Activated naive CD8-positive, alpha-beta T cell treated with anti-CD3 and anti-CD28 coated beads, Interleukin-2, amount 50 U/mL, for 24 hours (primary cell): ENCODE data around the gene OR10H4.
"Not testable (repeated sequence)": the region's sequence is repeated elsewhere in the genome, so short reads cannot be mapped to it uniquely, and the experiment has no call there.

ENCODE experiments used
- ATAC-seq: fragments of 150-1000 bp; cut with Tn5 transposase; one replicate; pipeline ENCODE4 v1.10.0; 2021
- DNase-seq: peaks from one replicate; pipeline ENCODE4 v3.0.0; 2021
- H3K27ac Mint-ChIP-seq: one replicate; pipeline ENCODE4 v1.8.0; 2021; ENCODE audit warnings: mild to moderate bottlenecking, mixed read lengths
- H3K27me3 Mint-ChIP-seq: one replicate; pipeline ENCODE4 v1.8.0; 2021; ENCODE audit warnings: mixed read lengths
- H3K36me3 Mint-ChIP-seq: one replicate; pipeline ENCODE4 v1.8.0; 2021; ENCODE audit warnings: low read depth, mixed read lengths
- H3K4me1 Mint-ChIP-seq: one replicate; pipeline ENCODE4 v1.8.0; 2021; ENCODE audit warnings: mixed read lengths
- H3K4me3 Mint-ChIP-seq: one replicate; pipeline ENCODE4 v1.8.0; 2021; ENCODE audit warnings: mild to moderate bottlenecking, moderate library complexity, mixed read lengths
- H3K9me3 Mint-ChIP-seq: one replicate; pipeline ENCODE4 v1.8.0; 2021; ENCODE audit warnings: mixed read lengths

Gene OR10H4

DNA sequence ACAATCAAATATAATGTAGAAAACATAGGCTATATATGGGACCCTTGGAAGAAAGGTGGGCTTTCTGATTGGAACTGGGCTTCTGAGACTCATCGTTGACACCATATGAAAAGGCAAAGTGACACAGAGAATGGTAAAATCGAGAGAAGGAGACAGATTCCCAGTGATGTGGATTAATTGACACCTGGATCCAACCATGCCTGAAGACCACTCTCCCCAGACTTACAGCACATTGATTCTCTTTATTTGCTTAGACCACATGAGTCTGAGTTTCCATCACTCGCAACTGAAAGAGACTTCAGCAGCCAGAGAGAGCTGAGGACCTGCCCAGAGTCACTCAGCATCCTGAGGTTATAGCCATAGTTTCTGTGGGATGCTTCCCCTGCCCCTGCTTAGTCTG is 20.5 kb upstream of the OR10H4 start:
- ATAC-seq: no peak
- Mint-ChIP-seq H3K36me3 (peaks cover 3% of the 10 kb centered on the region), H3K9me3 (no peaks in the 10 kb centered on the region), H3K4me1 (no peaks in the 10 kb centered on the region), H3K27ac (no peak overlapping the region), H3K4me3 (no peak overlapping the region), H3K27me3 (peaks cover 13% of the 10 kb centered on the region)
- no peak for DNase-seq

- H3K4me3 Mint-ChIP-seq, H3K9me3 Mint-ChIP-seq: not testable (repeated sequence)
These were observed 15.0 kb upstream of the OR10H4 start for GRCh38 chr19:15933761-15934331.

DNA sequence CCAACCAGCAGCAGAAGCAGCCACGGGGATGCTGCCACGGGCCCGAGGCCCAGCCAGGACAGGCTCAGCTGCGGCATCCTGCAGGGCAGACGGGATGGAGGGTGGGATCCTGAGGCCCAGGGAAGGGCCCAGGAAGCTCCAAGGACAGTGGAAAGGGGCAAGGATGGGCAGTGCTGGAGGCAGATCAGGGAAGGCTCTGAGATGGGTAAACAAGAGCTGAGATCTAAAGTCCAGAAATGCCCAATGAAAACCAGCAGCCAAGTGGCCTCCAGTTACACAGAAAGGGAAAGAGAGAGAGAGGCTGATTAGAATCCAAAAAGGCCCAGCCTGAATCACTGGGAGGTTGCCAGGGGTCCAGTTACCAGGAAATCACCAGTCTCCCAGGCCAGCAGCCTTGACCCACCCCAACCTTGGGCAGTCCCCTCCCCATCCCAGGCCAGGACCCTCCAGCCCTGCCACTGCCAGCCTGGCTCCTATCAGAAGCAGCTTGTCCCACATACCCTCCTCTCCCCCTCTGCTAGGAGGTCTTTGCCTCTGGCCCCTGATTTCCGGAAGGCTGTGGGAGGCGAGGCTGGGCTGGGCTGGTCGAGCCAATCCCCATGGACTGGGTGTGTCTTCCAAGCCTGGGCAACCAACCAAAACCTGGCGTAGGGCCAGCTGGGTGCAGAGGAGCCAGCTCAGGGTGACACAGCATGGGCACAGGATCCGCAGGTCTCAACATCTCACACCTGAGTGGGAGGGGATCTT is 14.3 kb upstream of the OR10H4 start, which contains the start of gene CYP4F11:
Gene CYP4F11 (minus strand): TSS at position 198 of the 747 bp plus-strand sequence. CDS start 121 bp downstream, at position 77.
- peaks cover 3% of the 10 kb centered on the region for H3K36me3 Mint-ChIP-seq
- no peak for DNase-seq
- no peaks in the 10 kb centered on the region for H3K9me3 Mint-ChIP-seq
- H3K27ac Mint-ChIP-seq: peak within 1 kb of the TSS; percentile 64
- no peaks in the 10 kb centered on the region for H3K4me1 Mint-ChIP-seq
- H3K27me3 Mint-ChIP-seq: peaks cover 6% of the 10 kb centered on the region
- no peak within 1 kb of the TSS for H3K4me3 Mint-ChIP-seq
- ATAC-seq: no peak

More at GRCh38 chr19:15933761-15934331, 15.0 kb upstream of the OR10H4 start:
- not testable (repeated sequence) for H3K4me1 Mint-ChIP-seq, ATAC-seq, H3K27me3 Mint-ChIP-seq, DNase-seq, H3K27ac Mint-ChIP-seq, H3K36me3 Mint-ChIP-seq

GRCh38 chr19:15935167-15935702 is 13.6 kb upstream of the OR10H4 start:
- Mint-ChIP-seq H3K36me3 (peaks cover 3% of the 10 kb centered on the region), H3K27me3 (no peaks in the 10 kb centered on the region)

GRCh38 chr19:15936173-15936572 is 12.6 kb upstream of the OR10H4 start:
- DNase-seq (no peak), ATAC-seq (no peak)
- no peak overlapping the region for H3K4me3 Mint-ChIP-seq
- H3K27me3 Mint-ChIP-seq: peaks cover 4% of the 10 kb centered on the region
- H3K9me3 Mint-ChIP-seq: no peaks in the 10 kb centered on the region
- H3K4me1 Mint-ChIP-seq: no peaks in the 10 kb centered on the region
- peaks cover under 1% of the 10 kb centered on the region for H3K36me3 Mint-ChIP-seq
- H3K27ac Mint-ChIP-seq: no peak overlapping the region

More at GRCh38 chr19:15935167-15935702, 13.6 kb upstream of the OR10H4 start:
- Mint-ChIP-seq H3K4me3 (no peak overlapping the region), H3K9me3 (no peaks in the 10 kb centered on the region), H3K27ac (peak overlapping the region; percentile 64), H3K4me1 (no peaks in the 10 kb centered on the region)
- no peak for DNase-seq
- no peak for ATAC-seq

GRCh38 chr19:15936950-15937349 is 11.9 kb upstream of the OR10H4 start:
- DNase-seq (no peak), ATAC-seq (no peak)
- no peaks in the 10 kb centered on the region for H3K9me3 Mint-ChIP-seq
- peaks cover 4% of the 10 kb centered on the region for H3K27me3 Mint-ChIP-seq
- H3K4me1 Mint-ChIP-seq: no peaks in the 10 kb centered on the region
- H3K4me3 Mint-ChIP-seq: no peak overlapping the region
- no peaks in the 10 kb centered on the region for H3K36me3 Mint-ChIP-seq
- H3K27ac Mint-ChIP-seq: no peak overlapping the region

- no peak for DNase-seq
- Mint-ChIP-seq H3K27me3 (peaks cover 8% of the 10 kb centered on the region), H3K4me3 (no peak overlapping the region), H3K36me3 (no peaks in the 10 kb centered on the region), H3K9me3 (no peaks in the 10 kb centered on the region), H3K27ac (no peak overlapping the region), H3K4me1 (no peaks in the 10 kb centered on the region)
- no peak for ATAC-seq
These were observed 11.0 kb upstream of the OR10H4 start for GRCh38 chr19:15937771-15938170.

- Mint-ChIP-seq H3K4me1 (no peaks in the 10 kb centered on the region), H3K27me3 (peaks cover 31% of the 10 kb centered on the region), H3K36me3 (peaks cover 7% of the 10 kb centered on the region), H3K27ac (no peak overlapping the region), H3K4me3 (no peak overlapping the region), H3K9me3 (peaks cover 12% of the 10 kb centered on the region)
- ATAC-seq (no peak), DNase-seq (no peak)
These were observed 4.4 kb upstream of the OR10H4 start for GRCh38 chr19:15944401-15944800.

GRCh38 chr19:15945301-15945700 is 3.5 kb upstream of the OR10H4 start:
- Mint-ChIP-seq H3K9me3 (peaks cover 18% of the 10 kb centered on the region), H3K27ac (no peak overlapping the region), H3K4me1 (no peaks in the 10 kb centered on the region), H3K27me3 (peaks cover 34% of the 10 kb centered on the region), H3K36me3 (peaks cover 8% of the 10 kb centered on the region), H3K4me3 (no peak overlapping the region)
- no peak for ATAC-seq
- no peak for DNase-seq

- Mint-ChIP-seq H3K4me3 (no peak overlapping the region), H3K27ac (no peak overlapping the region), H3K36me3 (no peaks in the 10 kb centered on the region), H3K4me1 (peaks cover 2% of the 10 kb centered on the region), H3K9me3 (peaks cover 2% of the 10 kb centered on the region), H3K27me3 (peaks cover 41% of the 10 kb centered on the region)
- no peak for ATAC-seq
- DNase-seq: no peak
These were observed 6.0 kb downstream of the OR10H4 start for GRCh38 chr19:15954820-15955219.

GRCh38 chr19:15962319-15962718 is 13.5 kb downstream of the OR10H4 start:
- Mint-ChIP-seq H3K4me1 (no peaks in the 10 kb centered on the region), H3K4me3 (no peak overlapping the region), H3K9me3 (no peaks in the 10 kb centered on the region), H3K27me3 (peaks cover 28% of the 10 kb centered on the region), H3K27ac (no peak overlapping the region), H3K36me3 (no peaks in the 10 kb centered on the region)
- ATAC-seq (no peak), DNase-seq (no peak)

- Mint-ChIP-seq H3K9me3 (no peaks in the 10 kb centered on the region), H3K27me3 (peaks cover 18% of the 10 kb centered on the region), H3K36me3 (no peaks in the 10 kb centered on the region), H3K4me3 (no peak overlapping the region), H3K4me1 (no peaks in the 10 kb centered on the region), H3K27ac (no peak overlapping the region)
- no peak for ATAC-seq
- no peak for DNase-seq
These were observed 15.4 kb downstream of the OR10H4 start for GRCh38 chr19:15964231-15964630.

- H3K4me3 Mint-ChIP-seq: no peak overlapping the region
These were observed 22.5 kb downstream of the OR10H4 start for GRCh38 chr19:15971224-15971780.

DNA sequence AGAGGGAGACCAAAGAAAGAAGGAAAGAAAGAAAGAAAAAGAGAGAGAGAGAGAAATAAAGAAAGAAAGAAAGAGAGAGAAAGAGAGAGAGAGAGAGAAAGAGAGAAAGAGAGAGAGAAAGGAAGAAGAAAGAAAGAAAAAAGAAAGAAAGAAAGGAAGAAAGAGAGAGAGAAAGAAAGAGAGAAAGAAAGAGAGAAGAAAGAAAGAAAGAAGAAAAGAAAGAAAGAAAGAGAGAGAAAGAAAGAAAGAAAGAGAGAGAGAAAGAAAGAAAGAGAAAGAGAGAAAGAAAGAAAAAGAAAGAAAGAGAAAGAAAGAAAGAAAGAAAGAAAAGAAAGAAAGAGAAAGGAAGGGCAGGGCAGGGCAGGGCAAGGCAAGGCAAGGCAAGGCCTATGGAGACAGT is 23.2 kb downstream of the OR10H4 start:
- not testable (repeated sequence) for H3K4me1 Mint-ChIP-seq, H3K4me3 Mint-ChIP-seq

More at GRCh38 chr19:15971224-15971780, 22.5 kb downstream of the OR10H4 start:
- peaks cover 19% of the 10 kb centered on the region for H3K27me3 Mint-ChIP-seq
- ATAC-seq: no peak
- no peaks in the 10 kb centered on the region for H3K9me3 Mint-ChIP-seq
- no peaks in the 10 kb centered on the region for H3K36me3 Mint-ChIP-seq
- no peak overlapping the region for H3K27ac Mint-ChIP-seq
- no peaks in the 10 kb centered on the region for H3K4me1 Mint-ChIP-seq
- no peak for DNase-seq

DNA sequence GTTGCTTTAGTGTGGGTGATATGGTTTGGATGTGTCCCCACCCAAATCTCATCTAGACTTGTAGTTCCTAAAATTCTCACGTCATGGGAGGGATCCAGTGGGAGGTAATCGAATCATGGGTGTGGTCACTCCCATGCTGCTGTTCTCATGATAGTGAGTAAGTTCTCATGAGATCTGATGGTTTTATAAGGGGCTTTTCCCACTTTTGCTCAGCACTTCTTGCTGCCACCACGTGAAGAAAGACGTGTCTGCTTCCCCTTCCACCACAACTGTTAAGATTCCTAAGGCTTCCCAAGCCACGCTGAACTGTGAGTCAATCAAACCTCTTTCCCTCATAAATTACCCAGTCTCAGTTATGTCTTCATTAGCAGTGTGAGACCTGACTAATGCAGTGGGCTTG is 26.0 kb downstream of the OR10H4 start:
- ATAC-seq: no peak
- no peak for DNase-seq
- H3K4me1 Mint-ChIP-seq: no peaks in the 10 kb centered on the region
- H3K9me3 Mint-ChIP-seq: no peaks in the 10 kb centered on the region
- H3K27ac Mint-ChIP-seq: no peak overlapping the region
- no peaks in the 10 kb centered on the region for H3K36me3 Mint-ChIP-seq
- peaks cover 26% of the 10 kb centered on the region for H3K27me3 Mint-ChIP-seq
- no peak overlapping the region for H3K4me3 Mint-ChIP-seq

More for the DNA sequence above, 23.2 kb downstream of the OR10H4 start:
- DNase-seq, ATAC-seq, H3K36me3 Mint-ChIP-seq, H3K9me3 Mint-ChIP-seq, H3K27ac Mint-ChIP-seq: not testable (repeated sequence)
- peaks cover 19% of the 10 kb centered on the region for H3K27me3 Mint-ChIP-seq
